GM12801 (cell line): ENCODE measurements around the gene TOM1.

ENCODE experiments used
- TF ChIP-seq, protein P1 (sequence below): IDR thresholded peaks from one replicate; pipeline ENCODE4 v1.5.1; 2011; ENCODE audit warnings: control low read depth; ENCODE audit not compliant: insufficient read length; ENCODE audit errors: extremely low read depth

The TOM1 gene

DNA sequence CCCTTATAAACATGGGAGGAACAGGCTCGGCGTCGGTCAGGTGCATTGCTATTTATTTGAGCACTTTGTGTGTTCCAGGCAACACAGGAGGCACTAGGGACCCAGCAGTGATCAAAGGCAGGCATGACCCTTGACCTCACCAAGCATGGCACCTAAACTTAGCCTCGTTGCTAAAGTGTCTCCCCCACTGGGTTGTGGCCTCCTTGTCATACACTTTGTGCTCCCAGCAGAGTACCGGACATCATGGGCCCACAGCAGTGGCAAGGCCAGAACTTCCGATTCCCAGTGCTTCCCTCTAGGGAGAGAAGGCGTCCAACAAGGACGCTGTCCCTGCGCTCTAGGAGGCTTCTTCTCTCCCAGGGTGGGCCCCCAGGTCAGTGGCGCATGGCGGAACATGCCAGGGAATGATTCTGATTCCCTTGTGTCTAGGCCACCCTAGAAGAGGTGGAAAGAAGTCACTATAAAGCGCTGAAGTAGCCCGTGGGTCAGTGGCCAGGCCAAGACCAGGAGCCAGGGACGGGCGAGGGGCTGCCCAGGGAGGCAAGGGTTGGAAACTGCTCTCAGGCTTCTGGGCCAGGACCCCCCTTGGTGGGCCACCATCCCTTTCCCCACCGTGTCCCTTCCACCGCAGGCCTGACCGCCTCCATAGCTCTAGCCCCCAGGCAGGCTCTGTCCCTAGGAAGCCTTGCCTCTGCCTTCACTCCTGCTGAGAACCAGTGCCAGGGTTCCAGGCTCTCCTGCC is 19.7 kb downstream of the TOM1 start:
- TF ChIP-seq, protein P1, sequence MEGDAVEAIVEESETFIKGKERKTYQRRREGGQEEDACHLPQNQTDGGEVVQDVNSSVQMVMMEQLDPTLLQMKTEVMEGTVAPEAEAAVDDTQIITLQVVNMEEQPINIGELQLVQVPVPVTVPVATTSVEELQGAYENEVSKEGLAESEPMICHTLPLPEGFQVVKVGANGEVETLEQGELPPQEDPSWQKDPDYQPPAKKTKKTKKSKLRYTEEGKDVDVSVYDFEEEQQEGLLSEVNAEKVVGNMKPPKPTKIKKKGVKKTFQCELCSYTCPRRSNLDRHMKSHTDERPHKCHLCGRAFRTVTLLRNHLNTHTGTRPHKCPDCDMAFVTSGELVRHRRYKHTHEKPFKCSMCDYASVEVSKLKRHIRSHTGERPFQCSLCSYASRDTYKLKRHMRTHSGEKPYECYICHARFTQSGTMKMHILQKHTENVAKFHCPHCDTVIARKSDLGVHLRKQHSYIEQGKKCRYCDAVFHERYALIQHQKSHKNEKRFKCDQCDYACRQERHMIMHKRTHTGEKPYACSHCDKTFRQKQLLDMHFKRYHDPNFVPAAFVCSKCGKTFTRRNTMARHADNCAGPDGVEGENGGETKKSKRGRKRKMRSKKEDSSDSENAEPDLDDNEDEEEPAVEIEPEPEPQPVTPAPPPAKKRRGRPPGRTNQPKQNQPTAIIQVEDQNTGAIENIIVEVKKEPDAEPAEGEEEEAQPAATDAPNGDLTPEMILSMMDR = no peak

- TF ChIP-seq, protein P1 = no peak
These were observed 22.4 kb downstream of the TOM1 start for GRCh38 chr22:35322126-35322525.

DNA sequence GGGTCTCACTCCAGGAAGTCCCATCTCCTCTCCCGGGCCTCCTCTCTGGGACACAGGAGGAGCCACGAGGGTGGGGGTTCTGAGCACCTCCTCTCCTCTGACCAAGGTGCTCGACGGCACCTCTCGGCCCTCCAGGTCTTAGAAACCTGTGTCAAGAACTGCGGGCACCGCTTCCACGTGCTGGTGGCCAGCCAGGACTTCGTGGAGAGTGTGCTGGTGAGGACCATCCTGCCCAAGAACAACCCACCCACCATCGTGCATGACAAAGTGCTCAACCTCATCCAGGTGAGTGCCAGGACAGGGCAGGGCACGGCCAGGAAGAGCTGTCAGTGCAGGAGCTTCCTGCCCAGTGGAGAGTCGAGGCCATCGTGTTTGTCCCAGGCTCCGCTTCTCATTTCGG is 23.2 kb downstream of the TOM1 start:
- TF ChIP-seq, protein P1 = no peak

GRCh38 chr22:35323305-35323704 is 23.6 kb downstream of the TOM1 start:
- TF ChIP-seq, protein P1 = no peak

DNA sequence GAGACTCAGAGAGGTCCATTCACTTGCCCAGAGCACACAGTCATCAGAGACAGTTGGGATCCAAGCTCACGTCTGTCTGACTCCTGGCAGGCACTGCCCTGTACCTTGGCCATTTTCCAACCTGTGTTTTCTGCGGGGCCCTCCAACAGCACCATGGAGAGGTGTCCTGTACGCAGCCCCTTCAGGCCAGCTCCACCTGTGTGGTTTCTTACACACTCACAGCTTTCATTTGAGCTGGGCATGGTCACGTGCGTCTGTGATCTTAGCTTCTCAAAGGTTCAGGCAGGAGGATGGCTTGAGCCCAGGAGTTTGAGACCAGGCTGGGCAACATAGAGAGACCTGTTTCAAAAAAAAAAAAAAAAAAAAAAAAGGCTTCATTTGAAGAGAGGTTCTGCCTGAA is 24.4 kb downstream of the TOM1 start:
- TF ChIP-seq, protein P1 = no peak

- TF ChIP-seq, protein P1 = no peak
These were observed 25.1 kb downstream of the TOM1 start for GRCh38 chr22:35324762-35325161.

- TF ChIP-seq, protein P1 = no peak
These were observed 25.5 kb downstream of the TOM1 start for GRCh38 chr22:35325209-35325608.
